ENCODE measurements around the gene SEMA3F. TPM values are rescaled to one million over a fixed set of nuclear protein-coding genes. Genes with fewer than 3 reads are reported as not detected.

SEMA3F gene
- total and polyA plus RNA-seq, 2 experiments from 2014 or later: 2.3 to 67.6 TPM

GRCh38 chr3:50203809-50204803 lies 49.0 kb downstream of the SEMA3F start (continued):
- TF ChIP-seq ZNF462 (CRISPR knock-in tag; IDR thresholded peaks at IDR 0.05) (no peak), POLR2AphosphoS5 (IDR thresholded peaks at IDR 0.05; ENCODE audit: low read depth) (no peak), STAT1 (IDR thresholded peaks at IDR 0.05; ENCODE audit: unreplicated experiment) (no peak), EZH2 (IDR thresholded peaks at IDR 0.05; ENCODE audit: low read depth, unreplicated experiment) (no peak), REST (IDR thresholded peaks at IDR 0.05; ENCODE audit: unreplicated experiment) (no peak), EZH2phosphoT487 (IDR thresholded peaks at IDR 0.05; ENCODE audit: unreplicated experiment) (no peak), ZNF114 (CRISPR knock-in tag; IDR thresholded peaks at IDR 0.05) (no peak)

Data from GM23338 (cell line).